Stomach (tissue), 4 donors: ENCODE data around the gene SGF29.

Source experiments
- CTCF ChIP-seq, 7 experiments: fragments of 450-650 bp in 4 of 7; fragments of 200-600 bp in 3 of 7; sonication (generic) in 3 of 7; IDR thresholded peaks; one replicate each; pipeline ENCODE4 v1.5.1; 2016 to 2019; ENCODE audit warnings: antibody characterized with exemption in 7 of 7, control low read depth in 2 of 7, mild to moderate bottlenecking in 1 of 7
- EP300 ChIP-seq: sonication (generic); formaldehyde crosslinking; IDR thresholded peaks from one replicate; pipeline ENCODE4 v1.6.1; 2017; ENCODE audit warnings: antibody characterized with exemption
- POLR2A ChIP-seq, 4 donors: fragments of 450-650 bp; IDR thresholded peaks; one replicate each; pipeline ENCODE4 v1.6.1; 2016; ENCODE audit warnings: antibody characterized with exemption in 4 of 4, control low read depth in 2 of 4, mild to moderate bottlenecking in 1 of 4, moderate library complexity in 1 of 4
- POLR2AphosphoS5 ChIP-seq, 3 donors: sonication (generic); formaldehyde crosslinking; IDR thresholded peaks; one replicate each; pipeline ENCODE4 v1.6.1; 2016; ENCODE audit warnings: antibody characterized with exemption in 3 of 3

DNA sequence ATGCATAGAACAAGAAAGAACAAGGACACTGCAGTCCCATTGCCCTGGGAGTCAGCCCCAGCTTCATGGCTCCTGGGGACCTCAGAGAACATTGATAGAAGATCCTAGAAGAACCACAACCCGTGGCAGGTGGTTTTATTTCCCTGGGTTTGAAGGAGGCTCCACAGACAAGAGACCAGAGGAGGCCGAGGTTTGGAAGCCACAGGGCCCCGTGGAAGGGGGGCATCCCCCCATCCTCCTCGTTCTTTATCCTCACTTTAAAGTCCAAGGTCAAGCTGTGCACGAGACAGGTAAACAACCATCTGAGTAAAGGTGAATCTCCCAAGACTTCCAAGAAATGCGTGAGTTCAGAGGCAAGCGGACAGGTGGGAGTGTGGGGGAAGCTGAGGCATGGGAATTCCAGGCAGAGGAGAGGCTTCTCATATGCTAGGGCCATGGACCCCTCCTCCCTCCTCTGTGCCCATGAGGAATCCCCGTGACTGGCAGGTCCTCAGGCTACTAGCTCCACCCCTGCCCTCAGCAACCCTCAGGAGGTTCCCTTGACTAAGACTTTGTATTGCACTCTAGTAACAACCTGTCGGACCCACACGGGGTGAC is 57.0 kb downstream of the SGF29 start:
- TF ChIP-seq CTCF (IDR thresholded peaks at IDR 0.05) (no peak), POLR2A (IDR thresholded peaks at IDR 0.05) (no peak), EP300 (no peak), POLR2AphosphoS5 (IDR thresholded peaks at IDR 0.05) (no peak)
